Muscle of leg (tissue), 16 donors: ENCODE results near the gene KDM4C. TPM values are rescaled to one million over a fixed set of nuclear protein-coding genes. Genes with fewer than 3 reads are reported as not detected.
"Not testable (repeated sequence)": the region's sequence is repeated elsewhere in the genome, so short reads cannot be mapped to it uniquely, and the experiment has no call there.

Experiments used
- DNase-seq: peaks from one replicate; pipeline ENCODE4 v3.0.0; 2013
- H3K27ac ChIP-seq: one replicate; pipeline ENCODE4 v1.5.1; 2013; ENCODE audit warnings: mild to moderate bottlenecking, low read length, control low read depth
- H3K27me3 ChIP-seq: one replicate; pipeline ENCODE4 v1.6.1; 2013; ENCODE audit warnings: low read length; ENCODE audit not compliant: control insufficient read depth, insufficient read depth
- H3K36me3 ChIP-seq: one replicate; pipeline ENCODE4 v1.6.1; 2013; ENCODE audit warnings: low read length; ENCODE audit not compliant: control insufficient read depth, insufficient read depth
- H3K4me1 ChIP-seq: one replicate; pipeline ENCODE4 v1.6.1; 2013; ENCODE audit warnings: low read length; ENCODE audit not compliant: control insufficient read depth, insufficient read depth
- H3K4me3 ChIP-seq: one replicate; pipeline ENCODE4 v1.5.1; 2013; ENCODE audit warnings: low read length, control low read depth
- H3K9me3 ChIP-seq: replicated peaks from 2 replicates; pipeline ENCODE4 v1.6.1; 2013; ENCODE audit warnings: low read depth, low read length; ENCODE audit not compliant: control insufficient read depth
- WGBS: methylation state at CpG from one replicate; pipeline ENCODE4 v1.1.5; 2013; ENCODE audit warnings: missing lambda C conversion rate; ENCODE audit not compliant: insufficient coverage; 5-methylcytosine and 5-hydroxymethylcytosine counted together
- long read RNA-seq, 11 donors: transcript quantifications; one replicate each; lab custom pipeline, GENCODE V29; 2026
- polyA plus RNA-seq, 8 donors: library from polyadenylated mRNA; unstranded; fragments of 120-200 nt; gene quantifications; one replicate each; pipeline versions ENCODE4 v1.2.1 to v1.2.3, GENCODE V29; 2013; ENCODE audit warnings: inconsistent platforms in 1 of 8, low replicate concordance in 1 of 8; ENCODE audit not compliant: insufficient read length in 8 of 8, insufficient read depth in 1 of 8
- total RNA-seq: library from RNA; stranded (reverse); fragments of 120-200 nt; gene quantifications from one replicate; pipeline ENCODE4 v1.2.4, GENCODE V29; 2013

The KDM4C gene
- total RNA-seq: 19.0 TPM
- polyA plus RNA-seq: 10 to 100 TPM; 10.1 to 14.5 (median 11.1) TPM
- long read RNA-seq, donor 1: 0 reads
- long read RNA-seq, donor 2: 0 reads
- long read RNA-seq, donor 3, full-length matches to known transcripts: 2 of 2 reads
- long read RNA-seq, donor 3, partial matches to known transcripts: 0 of 2 reads
- long read RNA-seq, donor 3, other reads (novel, unspliced or antisense): 0 of 2 reads
- long read RNA-seq, donor 4: 0 reads
- long read RNA-seq, donor 5, full-length matches to known transcripts: 2 of 2 reads
- long read RNA-seq, donor 5, partial matches to known transcripts: 0 of 2 reads
- long read RNA-seq, donor 5, other reads (novel, unspliced or antisense): 0 of 2 reads
- long read RNA-seq, donor 6: 0 reads
- long read RNA-seq, donor 7: 0 reads
- long read RNA-seq, donor 8: 0 reads
- long read RNA-seq, donor 9, full-length matches to known transcripts: 1 of 1 reads
- long read RNA-seq, donor 9, partial matches to known transcripts: 0 of 1 reads
- long read RNA-seq, donor 9, other reads (novel, unspliced or antisense): 0 of 1 reads
- long read RNA-seq, donor 10, full-length matches to known transcripts: 1 of 1 reads
- long read RNA-seq, donor 10, partial matches to known transcripts: 0 of 1 reads
- long read RNA-seq, donor 10, other reads (novel, unspliced or antisense): 0 of 1 reads
- long read RNA-seq, donor 11: 0 reads

DNA sequence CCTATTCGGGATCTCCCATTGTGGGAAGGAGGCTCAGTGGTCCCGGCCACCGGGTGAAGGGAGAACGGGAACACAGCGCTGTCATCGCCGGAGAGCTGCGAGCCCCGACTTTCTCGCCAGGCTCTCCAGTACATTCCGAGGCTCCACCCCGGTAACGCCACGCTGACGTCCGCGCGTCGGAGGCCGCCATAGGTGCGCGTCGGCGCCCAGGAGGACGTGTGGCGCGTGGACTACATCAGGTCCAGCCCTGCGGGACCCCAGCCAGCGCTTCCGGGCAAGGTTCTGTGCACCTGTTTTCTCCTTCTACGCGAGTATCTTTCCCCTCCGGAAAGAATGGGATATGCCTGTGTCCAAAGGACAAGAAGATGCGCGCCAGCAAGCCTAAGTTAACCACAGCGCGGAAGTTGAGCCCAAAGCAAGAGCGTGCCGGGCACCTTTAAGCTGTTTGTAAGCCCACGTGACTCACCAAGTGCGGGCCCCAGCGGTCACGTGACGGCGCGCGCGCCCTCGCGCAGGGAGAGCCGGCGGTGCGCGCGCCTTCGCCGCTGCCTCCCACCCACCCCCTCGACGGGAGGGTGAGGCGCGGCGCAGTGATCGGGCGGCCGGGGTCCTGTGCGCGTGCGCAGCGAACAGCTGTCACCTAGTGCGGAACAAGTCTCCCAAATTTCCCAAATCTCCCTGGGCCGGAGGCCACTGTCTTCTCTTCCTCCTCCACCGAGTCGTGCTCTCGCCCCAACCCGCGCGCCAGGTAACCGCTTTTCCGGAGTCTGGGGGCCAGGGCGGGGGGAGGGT lies at the start of gene KDM4C:
KDM4C (plus strand) TSS at position 518 of the 792 bp plus-strand sequence. CDS start 35,016 bp downstream, outside the sequence.
- peaks cover 11% of the 10 kb centered on the region for H3K4me1 ChIP-seq
- peak within 1 kb of the TSS; percentile 78 for H3K4me3 ChIP-seq
- DNase-seq: peak; percentile 99
- 0% methylated on average over 74 of the region's 80 CpGs for WGBS
- H3K36me3 ChIP-seq: no peaks in the 10 kb centered on the region
- H3K9me3 ChIP-seq: no peaks in the 10 kb centered on the region
- H3K27ac ChIP-seq: peak within 1 kb of the TSS; percentile 97
- H3K27me3 ChIP-seq: no peaks in the 10 kb centered on the region

DNA sequence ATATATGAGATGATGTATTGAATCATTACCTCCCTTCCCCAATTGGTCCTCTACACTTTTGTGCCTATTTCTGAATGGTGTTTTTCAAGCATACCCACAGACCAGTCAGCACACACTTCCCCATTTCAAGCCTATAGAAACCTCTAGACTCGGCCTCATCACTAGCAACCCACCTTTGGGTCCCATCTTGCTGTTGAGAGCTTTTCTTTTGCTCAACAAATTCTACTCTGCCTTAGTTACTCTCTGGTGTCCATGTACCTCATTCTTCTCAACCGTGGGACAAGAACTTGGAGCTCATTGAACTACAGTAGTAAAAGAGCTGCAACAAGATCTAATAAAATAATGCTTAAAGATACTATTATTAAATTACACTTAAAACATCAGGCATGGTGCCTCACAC lies 49.0 kb upstream of the KDM4C start:
- Histone ChIP-seq H3K27ac (no peak overlapping the region), H3K36me3 (no peaks in the 10 kb centered on the region), H3K9me3 (no peaks in the 10 kb centered on the region), H3K4me1 (peaks cover 3% of the 10 kb centered on the region), H3K4me3 (no peak overlapping the region), H3K27me3 (no peaks in the 10 kb centered on the region)
- no CpG with 5 or more reads among the region's 2 CpGs for WGBS
- DNase-seq: no peak

DNA sequence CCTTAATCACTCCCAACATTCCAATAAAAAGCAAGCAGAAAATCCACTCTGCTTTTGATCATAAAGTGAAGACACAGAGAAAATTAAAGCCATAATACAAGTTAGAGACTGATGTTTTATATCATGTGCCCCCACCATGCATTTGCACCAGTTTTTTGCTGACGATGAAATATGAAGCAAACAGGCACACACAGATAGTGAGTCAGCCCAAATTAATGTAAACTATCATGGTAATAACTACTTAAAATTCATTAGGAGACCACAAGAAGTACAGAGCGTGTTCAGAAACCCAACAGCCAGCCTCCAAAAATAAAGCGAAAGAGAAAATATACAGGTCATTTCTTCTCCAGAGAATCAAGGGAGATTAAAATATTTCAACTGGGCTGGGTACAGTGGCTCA lies 46.4 kb upstream of the KDM4C start:
- DNase-seq: no peak
- Histone ChIP-seq H3K27me3 (peaks cover 3% of the 10 kb centered on the region), H3K9me3 (no peaks in the 10 kb centered on the region), H3K36me3 (no peaks in the 10 kb centered on the region), H3K27ac (no peak overlapping the region), H3K4me1 (peaks cover 5% of the 10 kb centered on the region), H3K4me3 (no peak overlapping the region)
- no CpG with 5 or more reads among the region's 3 CpGs for WGBS

DNA sequence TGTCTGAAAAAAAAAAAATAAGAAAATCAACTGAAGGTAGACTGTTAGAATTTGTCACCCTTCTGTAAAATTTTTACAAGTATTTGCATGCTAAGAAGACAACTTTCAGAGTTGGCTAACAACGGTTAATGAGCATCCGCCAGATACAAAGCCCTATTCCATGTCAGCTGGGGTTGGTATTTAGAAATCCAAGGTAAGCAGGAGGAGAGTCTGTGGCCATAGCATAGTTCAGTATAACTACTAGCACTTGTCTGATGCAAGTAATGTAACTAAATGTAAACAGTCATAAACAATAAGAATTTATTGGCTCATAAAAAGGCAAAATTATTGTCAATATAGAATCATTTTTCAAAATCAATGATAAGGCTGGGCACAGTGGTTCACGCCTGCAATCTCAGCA lies 45.7 kb upstream of the KDM4C start:
- H3K27me3 ChIP-seq: peaks cover 5% of the 10 kb centered on the region
- WGBS: 78% methylated on average over 1 of the region's 3 CpGs
- no peaks in the 10 kb centered on the region for H3K36me3 ChIP-seq
- H3K4me3 ChIP-seq: no peak overlapping the region
- no peak for DNase-seq
- H3K4me1 ChIP-seq: peaks cover 5% of the 10 kb centered on the region
- H3K27ac ChIP-seq: no peak overlapping the region
- H3K9me3 ChIP-seq: no peaks in the 10 kb centered on the region

DNA sequence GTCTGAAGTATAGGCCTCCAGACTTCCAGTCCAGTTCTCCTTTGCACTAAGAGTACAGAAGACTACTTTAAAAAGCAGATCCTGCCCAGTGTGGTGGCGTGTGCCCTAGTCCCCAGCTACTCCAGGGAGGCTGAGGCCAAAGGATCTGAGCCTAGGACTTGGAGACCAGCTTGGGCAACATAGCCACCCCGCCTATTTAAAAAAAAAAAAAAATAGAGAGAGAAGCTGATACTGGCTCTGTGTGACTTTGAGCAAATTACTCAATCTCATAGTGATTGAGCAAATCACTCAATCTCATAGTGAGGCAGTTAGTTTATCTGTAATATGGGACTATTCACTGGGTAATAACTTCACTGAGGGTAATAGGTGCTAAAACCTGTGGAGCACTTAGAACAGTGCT lies 43.6 kb upstream of the KDM4C start:
- Histone ChIP-seq H3K27me3 (peaks cover 5% of the 10 kb centered on the region), H3K4me3 (no peak overlapping the region), H3K36me3 (no peaks in the 10 kb centered on the region), H3K4me1 (peaks cover 5% of the 10 kb centered on the region), H3K27ac (no peak overlapping the region), H3K9me3 (no peaks in the 10 kb centered on the region)
- WGBS: no CpG with 5 or more reads among the region's 2 CpGs
- DNase-seq: no peak

DNA sequence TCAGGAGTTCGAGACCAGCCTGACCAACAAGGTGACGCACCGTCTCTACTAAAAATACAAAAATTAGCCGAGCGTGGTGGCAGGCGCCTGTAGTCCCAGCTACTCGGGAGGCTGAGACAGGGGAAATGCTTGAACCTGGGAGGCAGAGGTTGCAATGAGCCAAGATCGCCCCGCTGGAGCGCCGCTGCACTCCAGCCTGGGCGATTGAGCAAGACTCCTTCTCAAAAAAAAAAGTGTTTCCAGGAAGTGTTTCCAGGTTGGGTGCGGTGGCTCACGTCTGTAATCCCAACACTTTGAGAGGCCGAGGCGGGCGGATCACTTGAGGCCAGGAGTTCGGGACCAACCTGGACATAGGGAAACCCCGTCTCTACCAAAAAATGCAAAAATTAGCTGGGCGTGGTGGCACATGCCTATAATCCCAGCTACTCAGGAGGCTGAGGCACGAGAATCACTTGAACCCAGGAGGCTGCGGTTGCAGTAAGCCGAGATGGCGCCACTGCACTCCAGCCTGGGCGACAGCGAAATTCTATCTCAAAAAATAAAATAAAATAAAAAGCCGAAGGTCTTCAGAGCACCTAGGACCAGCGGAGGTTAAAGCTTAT lies 42.5 kb upstream of the KDM4C start:
- 93% methylated on average over 24 of the region's 28 CpGs for WGBS
- not testable (repeated sequence) for H3K36me3 ChIP-seq, H3K27ac ChIP-seq, H3K9me3 ChIP-seq, H3K4me1 ChIP-seq, DNase-seq, H3K4me3 ChIP-seq, H3K27me3 ChIP-seq

DNA sequence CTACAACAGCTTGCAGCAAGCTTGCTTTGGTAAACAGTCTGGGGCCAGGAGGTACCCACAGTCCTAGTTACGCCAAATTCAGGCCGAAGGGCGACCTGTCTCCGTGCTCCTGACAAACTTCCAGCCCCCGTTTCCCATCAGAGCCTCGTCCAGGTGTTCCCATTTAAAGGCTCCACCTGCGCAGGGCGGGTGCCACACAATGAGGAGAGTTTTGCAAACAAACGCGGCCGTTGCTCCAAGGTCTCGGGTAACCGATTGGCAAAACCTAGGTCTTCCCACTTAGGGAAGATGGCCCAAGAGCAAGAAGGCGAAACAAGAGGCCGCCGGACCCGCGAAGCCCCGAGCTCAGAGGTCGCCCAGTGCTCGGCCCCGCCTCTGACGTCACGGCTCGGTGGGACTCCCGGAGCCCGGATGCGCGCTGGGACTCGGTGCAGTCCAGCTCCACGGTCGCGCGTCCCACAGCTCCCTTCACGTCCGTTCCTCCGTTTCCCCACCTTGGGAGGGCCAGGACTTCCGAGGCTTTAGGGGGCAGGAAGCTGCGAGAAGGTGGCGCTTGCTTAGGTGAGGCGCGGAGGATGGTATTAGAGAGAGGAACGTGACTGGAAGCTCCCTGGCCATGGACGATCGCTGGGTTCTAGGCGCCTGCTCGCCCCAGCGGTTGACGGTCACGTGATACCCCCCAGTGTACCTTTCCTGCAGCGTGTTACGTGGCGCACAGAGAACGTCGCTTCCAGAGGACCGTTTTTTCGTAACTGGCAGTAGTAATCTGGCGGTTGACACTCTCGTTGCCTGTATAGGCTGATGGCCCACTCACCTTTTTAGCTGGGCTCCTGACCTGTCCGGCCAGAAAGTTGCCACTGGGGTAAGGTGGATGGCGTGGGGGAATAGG lies 41.8 kb upstream of the KDM4C start:
- H3K9me3 ChIP-seq: no peaks in the 10 kb centered on the region
- 28% methylated on average over 51 of the region's 61 CpGs for WGBS
- H3K36me3 ChIP-seq: no peaks in the 10 kb centered on the region
- DNase-seq: peak; percentile 43
- peaks cover 5% of the 10 kb centered on the region for H3K4me1 ChIP-seq
- peaks cover 5% of the 10 kb centered on the region for H3K27me3 ChIP-seq
- H3K4me3 ChIP-seq: peak overlapping the region; percentile 35
- no peak overlapping the region for H3K27ac ChIP-seq

DNA sequence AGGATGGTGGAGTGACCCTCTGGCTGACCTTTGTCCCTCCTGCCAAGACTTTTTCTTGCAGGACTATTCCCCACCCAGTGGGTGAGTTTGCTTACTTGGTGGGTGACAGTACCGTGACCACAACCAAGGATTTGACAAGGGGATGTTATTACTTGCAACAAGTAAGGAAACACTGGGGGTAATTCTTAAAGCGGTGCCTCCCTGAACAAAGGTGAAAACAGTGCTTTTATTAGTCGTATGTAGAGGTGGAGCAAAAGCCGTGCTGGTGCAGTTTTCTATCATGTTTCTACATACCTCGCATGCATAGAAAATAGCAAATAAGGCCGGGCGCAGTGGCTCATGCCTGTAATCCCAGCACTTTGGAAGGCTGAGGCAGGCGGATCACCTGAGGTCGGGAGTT lies 41.0 kb upstream of the KDM4C start:
- Histone ChIP-seq H3K27ac (no peak overlapping the region), H3K36me3 (no peaks in the 10 kb centered on the region), H3K27me3 (peaks cover 5% of the 10 kb centered on the region), H3K4me1 (peaks cover 5% of the 10 kb centered on the region), H3K9me3 (no peaks in the 10 kb centered on the region), H3K4me3 (no peak overlapping the region)
- no peak for DNase-seq
- WGBS: 94% methylated on average over 6 of the region's 9 CpGs

DNA sequence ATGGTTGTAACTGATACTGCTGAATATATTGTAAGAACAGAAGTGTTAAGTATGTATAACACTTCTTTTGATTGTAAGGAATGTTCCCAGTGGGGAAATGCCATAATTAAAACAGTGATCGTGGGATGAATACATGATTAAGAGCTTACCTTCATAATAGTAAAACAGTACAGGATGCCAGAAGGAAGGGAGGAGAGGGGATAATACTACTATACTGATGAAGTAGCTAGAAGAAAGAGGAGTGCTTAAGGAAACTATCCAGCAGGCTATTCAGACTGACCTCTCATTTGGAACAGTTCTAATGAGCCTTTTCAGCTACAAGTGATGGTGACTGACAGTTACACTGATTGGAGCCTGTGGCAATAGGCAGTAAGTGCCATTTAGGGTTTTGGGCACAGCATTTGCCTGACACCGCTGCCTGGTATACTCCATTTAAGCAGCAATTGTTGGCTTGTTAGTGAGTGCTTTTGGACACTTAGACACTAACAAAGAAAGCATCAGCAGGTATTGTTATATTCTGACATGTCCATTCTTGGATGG lies 33.8 kb upstream of the KDM4C start:
- Histone ChIP-seq H3K9me3 (no peaks in the 10 kb centered on the region), H3K4me1 (no peaks in the 10 kb centered on the region), H3K27me3 (no peaks in the 10 kb centered on the region), H3K36me3 (no peaks in the 10 kb centered on the region), H3K27ac (no peak overlapping the region), H3K4me3 (no peak overlapping the region)
- WGBS: no CpG with 5 or more reads among the region's 2 CpGs
- DNase-seq: no peak
